DND-41 (cell line): ENCODE measurements around the gene PARL.

ENCODE experiments used
- ATAC-seq: fragments of 200-7000 bp; cut with Tn5 transposase; 3 replicates; pipeline ENCODE4 v1.9.1; 2021; ENCODE audit warnings: low read depth; ENCODE audit not compliant: insufficient read depth
- DNase-seq: peaks from one replicate; pipeline ENCODE4 v3.0.0-alpha.2; 2020
- H2AFZ ChIP-seq: 2 replicates; pipeline ENCODE4 v1.6.0; 2012; ENCODE audit warnings: low read depth, low read length
- H3K27ac ChIP-seq: 2 replicates; pipeline ENCODE4 v1.5.1; 2012; ENCODE audit warnings: low read length, inconsistent platforms
- H3K27me3 ChIP-seq: fragments of 200-600 bp; sonication (generic); 2 replicates; pipeline ENCODE4 v1.6.0; 2012; ENCODE audit warnings: low read length, mild to moderate bottlenecking, inconsistent platforms; ENCODE audit not compliant: insufficient read depth, poor library complexity
- H3K36me3 ChIP-seq: 2 replicates; pipeline ENCODE4 v1.5.1; 2012; ENCODE audit warnings: low read length, inconsistent platforms; ENCODE audit not compliant: insufficient read depth
- H3K4me1 ChIP-seq: 2 replicates; pipeline ENCODE4 v1.5.1; 2012; ENCODE audit warnings: mild to moderate bottlenecking, low read length; ENCODE audit not compliant: insufficient read depth
- H3K4me2 ChIP-seq: 2 replicates; pipeline ENCODE4 v1.6.0; 2012; ENCODE audit warnings: mild to moderate bottlenecking, moderate library complexity, low read length, inconsistent platforms; ENCODE audit not compliant: insufficient read depth
- H3K4me3 ChIP-seq, 2 experiments: fragments of 200-600 bp in 1 of 2; shearing (Covaris generic) in 1 of 2; 2 replicates each; pipeline ENCODE4 v1.5.1; 2012 to 2016; ENCODE audit warnings: inconsistent platforms in 2 of 2, low read length in 2 of 2, mild to moderate bottlenecking in 2 of 2, low read depth in 1 of 2, moderate library complexity in 1 of 2
- H3K79me2 ChIP-seq: 2 replicates; pipeline ENCODE4 v1.6.0; 2012; ENCODE audit warnings: low read length, inconsistent platforms; ENCODE audit not compliant: insufficient read depth
- H3K9ac ChIP-seq: 2 replicates; pipeline ENCODE4 v1.6.0; 2012; ENCODE audit warnings: low read depth, mild to moderate bottlenecking, inconsistent platforms, low read length, moderate library complexity
- H3K9me3 ChIP-seq: 2 replicates; pipeline ENCODE4 v1.5.1; 2012; ENCODE audit warnings: low read length, moderate library complexity, mild to moderate bottlenecking, inconsistent platforms; ENCODE audit not compliant: insufficient read depth, severe bottlenecking
- H4K20me1 ChIP-seq: 2 replicates; pipeline ENCODE4 v1.6.0; 2012; ENCODE audit warnings: low read length; ENCODE audit not compliant: insufficient read depth
- EZH2 ChIP-seq: IDR thresholded peaks from 3 replicates; pipeline ENCODE4 v1.6.1; 2012; ENCODE audit warnings: borderline replicate concordance, low read depth, mild to moderate bottlenecking, moderate library complexity, low read length, inconsistent platforms; ENCODE audit not compliant: severe bottlenecking
- TF ChIP-seq, protein P1 (sequence below): IDR thresholded peaks from 2 replicates; pipeline ENCODE4 v1.5.1; 2012; ENCODE audit warnings: borderline replicate concordance, low read length, moderate library complexity, mild to moderate bottlenecking; ENCODE audit not compliant: poor library complexity, severe bottlenecking; ENCODE audit errors: extremely low read depth

Gene PARL

GRCh38 chr3:183800243-183800863 lies 84.3 kb downstream of the PARL start:
- H4K20me1 ChIP-seq: no peaks in the 10 kb centered on the region
- TF ChIP-seq, protein P1, sequence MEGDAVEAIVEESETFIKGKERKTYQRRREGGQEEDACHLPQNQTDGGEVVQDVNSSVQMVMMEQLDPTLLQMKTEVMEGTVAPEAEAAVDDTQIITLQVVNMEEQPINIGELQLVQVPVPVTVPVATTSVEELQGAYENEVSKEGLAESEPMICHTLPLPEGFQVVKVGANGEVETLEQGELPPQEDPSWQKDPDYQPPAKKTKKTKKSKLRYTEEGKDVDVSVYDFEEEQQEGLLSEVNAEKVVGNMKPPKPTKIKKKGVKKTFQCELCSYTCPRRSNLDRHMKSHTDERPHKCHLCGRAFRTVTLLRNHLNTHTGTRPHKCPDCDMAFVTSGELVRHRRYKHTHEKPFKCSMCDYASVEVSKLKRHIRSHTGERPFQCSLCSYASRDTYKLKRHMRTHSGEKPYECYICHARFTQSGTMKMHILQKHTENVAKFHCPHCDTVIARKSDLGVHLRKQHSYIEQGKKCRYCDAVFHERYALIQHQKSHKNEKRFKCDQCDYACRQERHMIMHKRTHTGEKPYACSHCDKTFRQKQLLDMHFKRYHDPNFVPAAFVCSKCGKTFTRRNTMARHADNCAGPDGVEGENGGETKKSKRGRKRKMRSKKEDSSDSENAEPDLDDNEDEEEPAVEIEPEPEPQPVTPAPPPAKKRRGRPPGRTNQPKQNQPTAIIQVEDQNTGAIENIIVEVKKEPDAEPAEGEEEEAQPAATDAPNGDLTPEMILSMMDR: no peak
- no peak for TF ChIP-seq EZH2
- peaks cover 95% of the 10 kb centered on the region for H3K36me3 ChIP-seq
- no peaks in the 10 kb centered on the region for H3K9me3 ChIP-seq
- no peaks in the 10 kb centered on the region for H3K79me2 ChIP-seq
- H2AFZ ChIP-seq: no peak overlapping the region
- DNase-seq (no peak), ATAC-seq (no peak)
- H3K4me2 ChIP-seq: no peak overlapping the region
- no peak overlapping the region for H3K4me3 ChIP-seq
- no peaks in the 10 kb centered on the region for H3K4me1 ChIP-seq
- no peak overlapping the region for H3K9ac ChIP-seq
- no peak overlapping the region for H3K27ac ChIP-seq
- no peaks in the 10 kb centered on the region for H3K27me3 ChIP-seq

DNA sequence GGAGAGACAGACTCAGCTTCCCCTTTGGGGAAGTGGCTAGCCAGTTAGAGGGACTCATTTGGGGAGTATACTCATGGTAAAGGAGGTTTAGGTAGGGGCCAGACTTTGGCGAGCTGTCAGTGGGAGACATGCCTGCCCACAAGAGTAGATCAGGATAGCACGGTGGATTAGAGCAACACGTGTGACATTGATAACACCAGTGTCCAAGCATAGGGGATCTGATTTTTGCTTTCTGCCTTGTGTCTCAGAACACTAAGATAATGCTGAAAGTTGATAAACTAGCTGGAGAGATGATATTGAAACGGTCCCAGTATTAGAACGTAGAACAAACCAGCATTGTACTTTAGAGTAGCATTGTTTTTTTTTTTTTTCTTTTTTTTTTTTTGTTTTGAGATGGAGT lies 85.2 kb downstream of the PARL start:
- TF ChIP-seq, protein P1: no peak
- H3K27me3 ChIP-seq: no peaks in the 10 kb centered on the region
- H3K36me3 ChIP-seq: peaks cover 91% of the 10 kb centered on the region
- no peaks in the 10 kb centered on the region for H3K9me3 ChIP-seq
- H3K79me2 ChIP-seq: no peaks in the 10 kb centered on the region
- no peak overlapping the region for H3K27ac ChIP-seq
- H2AFZ ChIP-seq: no peak overlapping the region
- H3K4me1 ChIP-seq: no peaks in the 10 kb centered on the region
- no peak overlapping the region for H3K4me3 ChIP-seq
- H3K4me2 ChIP-seq: no peak overlapping the region
- no peak overlapping the region for H3K9ac ChIP-seq
- ATAC-seq: 0 out of 3 replicates have a peak, but pooled peaks have one; percentile 14
- no peaks in the 10 kb centered on the region for H4K20me1 ChIP-seq
- no peak for DNase-seq

GRCh38 chr3:183797996-183798395 lies 86.7 kb downstream of the PARL start:
- Histone ChIP-seq H3K9ac (no peak overlapping the region), H3K4me2 (no peak overlapping the region), H3K9me3 (no peaks in the 10 kb centered on the region), H2AFZ (no peak overlapping the region), H3K4me3 (no peak overlapping the region), H3K36me3 (peaks cover 89% of the 10 kb centered on the region), H3K4me1 (no peaks in the 10 kb centered on the region), H4K20me1 (no peaks in the 10 kb centered on the region), H3K27me3 (no peaks in the 10 kb centered on the region), H3K27ac (no peak overlapping the region), H3K79me2 (no peaks in the 10 kb centered on the region)
- DNase-seq (no peak), ATAC-seq (no peak)
- TF ChIP-seq EZH2: no peak
- TF ChIP-seq, protein P1: no peak
